GM18951 (cell line): Measurements from ENCODE around the gene ARL13B.
"Not testable (repeated sequence)": the region's sequence is repeated elsewhere in the genome, so short reads cannot be mapped to it uniquely, and the experiment has no call there.

Source experiments
- POLR2A ChIP-seq: IDR thresholded peaks from 4 replicates; pipeline ENCODE4 v1.6.1; 2011; ENCODE audit warnings: mild to moderate bottlenecking; ENCODE audit not compliant: insufficient read length, insufficient read depth; ENCODE audit errors: extremely low read depth
- in situ Hi-C: fragments of 300-500 bp; cut with MboI; formaldehyde crosslinking; loops from one replicate; pipeline ENCODE4 v1.12.0; 2022; ENCODE audit warnings: low sequenced_read_pairs, mixed read lengths, inconsistent platforms; ENCODE audit not compliant: unreplicated experiment

Gene ARL13B

DNA sequence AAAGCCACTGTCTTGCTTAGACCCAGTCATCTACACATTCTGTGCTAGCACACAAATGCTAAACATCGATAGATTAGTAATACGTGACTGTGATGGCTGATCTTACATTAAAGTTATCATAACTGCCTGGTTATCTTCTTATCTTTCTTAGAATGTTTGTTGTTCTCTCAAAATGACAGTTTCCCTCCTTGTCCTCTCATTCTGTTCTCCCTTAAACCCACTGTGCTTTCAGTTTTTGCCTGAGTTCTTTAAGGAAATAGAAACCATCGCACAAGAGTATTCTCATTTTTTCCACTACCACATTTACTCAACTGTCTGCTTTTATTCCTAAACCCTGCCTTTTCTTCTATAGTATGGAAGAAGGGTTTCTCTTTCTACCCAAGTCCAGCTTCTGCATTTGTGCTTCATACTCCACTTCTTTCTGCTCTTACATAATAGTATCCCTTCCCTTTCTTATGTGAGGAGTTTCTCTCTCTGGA, 31.3 kb downstream of the ARL13B start:
- TF ChIP-seq POLR2A: no peak
- in situ Hi-C loops: no loop called here

DNA sequence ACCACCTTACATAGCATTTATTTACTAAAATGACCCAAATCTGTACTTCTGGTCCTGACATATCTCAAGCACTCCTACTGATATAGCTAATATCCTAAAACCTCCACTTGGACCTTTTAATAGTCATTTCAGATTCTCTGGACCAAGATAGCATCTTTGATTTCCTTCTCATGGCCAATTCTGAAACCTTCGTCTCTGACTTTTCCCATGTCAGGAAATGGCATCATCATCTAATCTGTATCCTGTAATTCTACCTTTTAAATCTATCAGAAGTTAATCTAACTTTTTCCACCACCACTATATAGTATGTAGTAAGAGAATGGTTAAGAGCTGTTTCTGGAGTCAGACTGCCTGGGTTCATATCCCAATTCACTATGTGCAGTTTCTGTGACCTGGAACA, 32.2 kb downstream of the ARL13B start:
- no peak for TF ChIP-seq POLR2A
- in situ Hi-C loops: no loop called here

DNA sequence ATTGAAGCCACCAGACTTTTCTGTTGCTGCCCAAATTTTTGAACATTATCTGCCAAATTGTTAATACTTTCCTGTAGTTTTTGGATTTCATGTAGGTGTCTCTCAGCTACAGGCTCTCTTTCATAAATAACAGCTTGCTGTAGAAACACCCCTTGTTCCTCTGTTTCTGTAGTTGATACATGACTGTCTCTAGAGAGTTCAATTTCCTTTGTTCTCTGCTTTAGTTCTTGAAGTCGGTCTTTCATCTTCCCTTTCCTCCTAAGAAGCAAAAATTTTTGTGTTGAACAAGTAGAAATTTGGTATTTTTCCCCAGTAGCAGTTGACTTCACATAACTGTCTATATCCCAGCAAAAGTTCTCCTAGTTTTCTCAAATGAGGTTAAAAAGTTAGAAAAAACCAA, 35.1 kb downstream of the ARL13B start:
- TF ChIP-seq POLR2A: no peak
- in situ Hi-C loops: no loop called here

DNA sequence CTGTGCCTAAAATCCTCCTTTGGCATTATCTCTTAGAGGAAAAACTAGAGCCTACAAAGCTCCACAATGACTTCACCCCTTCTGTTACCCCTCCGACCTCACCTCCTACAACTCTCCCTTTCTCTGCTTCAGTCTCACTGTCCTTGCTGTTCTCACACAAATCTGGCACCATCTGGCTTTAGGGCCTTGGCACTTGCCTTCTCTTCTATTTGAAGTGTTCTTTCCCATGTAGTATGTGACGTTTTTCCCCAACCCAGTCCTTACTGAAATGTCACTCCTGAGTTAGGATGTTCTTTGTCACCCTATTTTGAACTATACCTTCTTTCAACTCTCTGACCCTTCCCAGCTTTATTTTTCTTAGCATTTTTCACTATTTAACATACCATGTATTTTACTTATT, 39.7 kb downstream of the ARL13B start:
- TF ChIP-seq POLR2A: no peak
- in situ Hi-C loops: no loop called here

DNA sequence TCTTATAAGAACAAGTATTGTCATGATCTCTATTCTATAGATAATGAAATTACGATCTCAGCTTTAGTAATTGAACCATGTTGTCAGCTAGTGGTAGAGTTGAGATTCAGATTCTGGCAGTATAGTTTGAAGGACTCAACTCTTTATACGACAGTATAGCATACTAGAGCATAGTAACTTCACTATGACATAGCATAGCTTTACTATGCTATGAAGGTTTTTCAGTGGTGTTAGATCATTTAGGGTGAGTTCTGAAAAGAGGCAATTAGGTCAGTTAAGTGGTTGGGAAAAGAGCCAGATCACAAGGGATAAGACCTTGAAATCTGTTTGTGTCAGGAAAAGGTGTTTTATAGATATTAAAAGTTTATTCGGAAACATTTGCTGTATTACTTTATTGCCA, 40.3 kb downstream of the ARL13B start:
- in situ Hi-C loops: no loop called here

DNA sequence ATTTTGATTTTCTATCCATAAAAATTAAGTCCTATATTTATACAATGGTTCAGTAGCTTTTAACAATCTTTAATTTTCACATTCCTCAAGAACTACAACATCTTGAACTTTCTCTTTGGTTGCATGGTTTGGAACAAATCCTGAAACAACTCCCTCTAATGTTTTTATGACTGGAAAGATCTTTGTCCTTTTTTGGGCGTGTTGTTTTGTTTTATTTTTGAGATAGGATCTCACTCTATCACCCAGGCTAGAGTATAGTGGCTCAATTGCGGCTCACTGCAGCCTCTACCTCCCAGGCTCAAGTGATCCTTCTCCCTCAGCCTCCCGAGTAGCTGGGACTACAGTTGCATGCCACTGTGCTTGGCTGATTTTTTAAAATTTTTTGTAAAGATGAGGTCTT, 44.4 kb downstream of the ARL13B start:
- no peak for TF ChIP-seq POLR2A

More for the DNA sequence above, 40.3 kb downstream of the ARL13B start:
- no peak for TF ChIP-seq POLR2A

DNA sequence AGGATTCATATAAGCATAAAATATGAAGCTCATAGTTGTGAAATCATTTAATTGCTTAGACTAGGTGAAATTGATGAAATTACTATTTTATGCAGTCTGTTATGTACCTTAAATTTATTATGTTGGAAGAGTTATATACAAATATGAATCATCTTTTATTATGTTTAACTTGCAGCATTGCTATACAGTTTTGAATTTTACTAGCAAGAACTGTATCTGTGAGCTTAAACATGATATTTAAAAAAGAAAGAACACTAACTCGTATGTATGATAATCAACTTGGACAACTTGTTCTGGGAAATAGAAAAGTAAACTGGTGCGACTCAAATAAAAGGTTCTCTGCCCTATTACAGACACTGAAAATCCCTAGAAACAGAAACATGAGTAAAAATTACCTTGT, 46.7 kb downstream of the ARL13B start:
- in situ Hi-C loops: no loop called here

More for the DNA sequence above, 44.4 kb downstream of the ARL13B start:
- in situ Hi-C loops: no loop called here

DNA sequence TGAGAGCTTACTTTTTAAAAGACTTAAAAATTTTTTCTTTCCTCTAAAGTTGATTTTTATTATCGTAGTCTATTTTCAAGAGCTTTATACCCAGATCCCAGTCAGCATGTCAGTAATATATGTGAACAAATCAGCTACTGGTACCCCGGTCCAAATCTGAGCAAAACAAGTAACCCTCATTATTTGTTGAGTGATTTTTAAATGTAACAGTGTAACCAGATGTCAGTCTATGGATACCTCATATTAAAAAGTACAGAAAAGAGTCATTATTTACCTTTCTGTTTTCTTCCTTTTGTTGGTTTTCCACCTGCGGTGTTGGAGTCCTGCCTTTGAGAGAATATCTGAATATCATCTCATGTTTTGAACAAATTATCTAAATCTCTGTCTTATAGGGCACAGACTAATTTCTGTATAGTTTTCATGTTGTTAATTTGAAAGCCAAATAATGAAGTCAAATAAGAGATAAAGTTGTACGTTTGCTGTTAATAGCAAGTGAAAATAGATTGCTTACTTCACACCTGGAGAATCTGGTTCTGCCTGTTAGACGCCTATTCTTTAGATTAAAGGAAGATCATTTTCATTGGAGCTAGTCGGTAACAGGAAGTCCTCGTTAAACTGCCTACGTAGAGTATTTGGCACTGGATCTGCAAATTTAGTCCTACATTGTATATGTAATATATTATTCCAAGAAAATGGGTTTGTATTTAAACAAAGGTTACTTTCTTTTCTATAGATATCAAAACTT, 48.3 kb downstream of the ARL13B start, which contains the start of gene STX19:
TSS of gene STX19 (minus strand) at position 505 of the 745 bp plus-strand sequence. CDS start 13,328 bp downstream, outside the sequence.
- in situ Hi-C loops: no loop called here
- TF ChIP-seq POLR2A: no peak

More for the DNA sequence above, 46.7 kb downstream of the ARL13B start:
- TF ChIP-seq POLR2A: no peak

DNA sequence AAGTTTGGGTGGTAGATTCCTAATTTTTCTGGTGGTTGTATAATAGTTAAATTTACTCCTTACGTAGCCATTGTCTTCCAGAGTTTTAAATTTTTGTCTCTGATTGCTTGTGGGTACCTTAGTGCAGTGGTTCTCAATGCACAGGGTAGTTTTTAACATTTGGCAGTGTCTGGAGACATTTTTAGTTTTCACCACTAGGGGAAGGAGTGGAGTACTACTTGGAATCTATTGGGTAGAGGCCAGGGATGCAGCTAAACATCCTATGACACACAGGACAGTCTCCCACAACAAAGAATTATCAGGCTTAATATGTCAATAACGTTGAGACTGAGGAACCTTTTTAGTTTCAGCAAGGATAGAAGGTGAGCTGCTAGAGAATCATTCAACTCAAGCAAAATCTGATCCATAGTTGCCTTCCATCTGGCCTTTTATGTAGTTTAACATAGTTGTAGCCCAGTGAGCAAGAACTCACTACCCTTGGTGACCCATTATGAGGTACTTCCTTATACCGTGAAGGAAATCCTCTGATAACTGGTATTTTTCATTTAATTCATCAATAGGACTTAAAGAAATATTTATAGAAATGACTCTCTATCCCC, 57.1 kb downstream of the ARL13B start:
- in situ Hi-C loops: no loop called here
- no peak for TF ChIP-seq POLR2A

DNA sequence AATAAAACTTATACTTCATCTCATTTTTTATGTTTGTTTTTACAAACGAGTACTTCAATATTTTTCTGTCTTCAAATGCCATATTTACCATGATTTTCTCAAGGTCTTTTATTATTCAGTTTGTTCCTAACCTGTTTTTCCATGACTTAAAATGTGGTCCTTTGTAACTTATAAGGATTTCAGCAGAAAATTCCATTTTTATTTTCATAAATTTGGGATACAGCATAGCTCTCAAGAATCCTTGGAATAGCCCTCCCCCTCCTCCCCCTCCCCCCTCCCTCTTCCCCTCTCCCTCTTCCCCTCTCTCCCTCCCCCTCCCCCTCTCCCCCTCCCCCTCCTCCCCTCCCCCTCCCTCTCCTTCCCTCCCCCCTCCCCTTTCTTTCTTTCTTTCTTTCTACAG, 63.3 kb downstream of the ARL13B start:
- TF ChIP-seq POLR2A: no peak
- in situ Hi-C loops: no loop called here

DNA sequence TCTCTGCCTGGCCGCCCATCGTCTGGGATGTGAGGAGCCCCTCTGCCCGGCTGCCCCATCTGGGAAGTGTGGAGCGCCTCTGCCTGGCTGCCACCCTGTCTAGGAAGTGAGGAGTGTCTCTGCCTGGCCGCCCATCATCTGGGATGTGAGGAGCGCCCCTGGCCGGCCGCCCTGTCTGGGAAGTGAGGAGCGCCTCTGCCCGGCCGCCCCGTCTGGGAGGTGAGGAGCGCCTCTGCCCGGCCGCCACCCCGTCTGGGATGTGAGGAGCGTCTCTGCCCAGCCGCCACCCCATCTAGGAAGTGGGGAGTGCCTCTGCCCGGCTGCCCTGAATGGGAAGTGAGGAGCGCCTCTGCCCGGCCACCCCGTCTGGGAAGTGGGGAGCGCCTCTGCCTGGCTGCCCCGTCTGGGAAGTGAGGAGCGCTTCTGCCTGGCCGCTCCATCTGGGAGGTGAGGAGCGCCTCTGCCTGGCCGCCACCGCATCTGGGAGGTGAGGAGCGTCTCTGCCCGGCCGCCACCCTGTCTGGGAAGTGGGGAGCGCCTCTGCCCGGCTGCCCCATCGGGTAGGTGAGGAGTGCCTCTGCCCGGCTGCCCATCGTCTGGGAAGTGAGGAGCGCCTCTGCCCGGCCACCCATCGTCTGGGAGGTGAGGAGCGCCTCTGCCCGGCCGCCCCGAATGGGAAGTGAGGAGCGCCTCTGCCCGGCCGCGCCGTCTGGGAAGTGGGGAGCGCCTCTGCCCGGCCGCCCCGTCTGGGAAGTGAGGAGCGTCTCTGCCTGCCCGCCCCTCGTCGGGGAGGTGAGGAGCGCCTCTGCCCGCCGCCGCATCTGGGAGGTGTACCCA, 64.4 kb downstream of the ARL13B start:
- in situ Hi-C loops: not testable (repeated sequence)

DNA sequence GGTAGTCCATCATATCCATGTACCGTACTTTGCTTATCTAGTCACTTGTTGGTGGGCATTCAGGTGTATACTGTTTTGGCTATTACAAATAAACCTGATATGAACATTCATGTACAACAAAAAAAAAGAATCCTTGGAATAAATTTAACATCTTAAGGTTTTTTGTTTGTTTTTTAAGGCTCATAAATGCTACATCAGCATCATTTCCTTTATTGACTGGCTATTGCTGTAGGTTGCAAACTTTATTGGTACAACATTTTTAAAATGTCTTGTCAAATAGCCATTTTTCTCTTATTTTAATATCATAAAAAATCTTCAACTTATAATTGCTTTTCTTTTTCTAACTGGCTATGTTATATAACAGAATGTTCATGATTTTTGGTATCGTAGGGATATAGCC, 66.6 kb downstream of the ARL13B start:
- TF ChIP-seq POLR2A: no peak
- in situ Hi-C loops: no loop called here

DNA sequence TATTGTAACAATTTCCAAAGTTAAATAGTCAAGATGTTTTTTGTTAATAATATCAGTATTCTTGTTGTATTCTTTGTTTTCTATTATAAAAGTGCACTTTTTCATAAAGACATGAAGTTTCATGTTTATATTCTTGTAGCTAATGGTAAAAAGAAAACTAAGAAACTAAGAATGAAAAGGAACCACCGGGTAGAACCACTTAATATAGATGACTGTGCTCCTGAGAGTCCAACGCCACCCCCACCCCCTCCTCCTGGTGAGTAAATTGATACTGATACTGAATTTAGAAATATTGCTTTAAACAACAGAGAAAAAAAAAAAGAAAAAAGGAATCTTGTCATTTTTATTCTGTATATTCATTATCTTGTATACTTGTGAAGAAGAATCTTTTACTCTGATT, 69.3 kb downstream of the ARL13B start:
- TF ChIP-seq POLR2A: no peak
- in situ Hi-C loops: no loop called here
